AG09309 (cell line): ENCODE measurements around the gene AGPAT3.

Experiments
- DNase-seq: peaks from one replicate; pipeline ENCODE4 v3.0.0-alpha.2; 2010; ENCODE audit warnings: low read depth
- H3K4me3 ChIP-seq: 2 replicates; pipeline ENCODE4 v1.5.1; 2011; ENCODE audit warnings: mild to moderate bottlenecking, low read depth, low read length, moderate library complexity; ENCODE audit not compliant: control insufficient read depth
- TF ChIP-seq, protein P1 (sequence below): IDR thresholded peaks from 2 replicates; pipeline ENCODE4 v1.5.1; 2011; ENCODE audit warnings: mild to moderate bottlenecking, low read depth, low read length, inconsistent platforms; ENCODE audit not compliant: insufficient read depth, control insufficient read depth; ENCODE audit errors: missing control alignments

AGPAT3 gene

DNA sequence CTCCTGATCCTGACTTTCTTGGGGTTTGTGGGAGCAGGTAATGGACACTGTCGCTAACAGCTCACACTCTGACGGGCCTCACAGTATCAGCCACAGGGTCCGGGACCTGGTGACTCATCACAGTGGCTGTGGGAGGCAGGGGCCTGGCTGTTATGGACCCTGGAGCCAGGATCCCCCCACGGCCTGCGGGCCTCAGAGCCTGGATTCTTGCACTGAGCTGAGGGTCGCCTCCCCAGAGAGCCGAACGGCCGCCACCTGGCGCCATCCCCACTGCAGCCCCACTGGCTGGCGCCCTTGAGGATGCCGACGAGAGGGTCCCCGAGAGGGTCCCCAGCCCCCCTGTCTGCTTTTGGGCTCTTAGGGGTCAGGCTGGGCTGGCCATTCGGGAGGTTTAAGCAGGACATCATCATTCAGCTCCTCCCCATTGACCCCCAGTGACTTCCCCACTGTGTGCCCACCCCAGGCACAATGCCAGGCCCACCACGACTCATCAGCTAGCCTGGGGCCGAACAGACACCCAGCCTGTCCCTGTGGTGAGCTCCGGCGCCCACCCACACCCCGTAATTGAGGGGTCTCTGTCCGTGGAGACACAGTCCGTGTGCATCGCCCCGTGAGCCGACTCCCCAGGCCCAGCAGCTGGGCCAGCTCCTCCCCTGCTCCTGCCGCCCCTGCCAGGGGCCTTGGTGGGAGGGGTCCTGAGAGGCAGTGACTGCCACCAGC is 116.3 kb downstream of the AGPAT3 start:
- TF ChIP-seq, protein P1, sequence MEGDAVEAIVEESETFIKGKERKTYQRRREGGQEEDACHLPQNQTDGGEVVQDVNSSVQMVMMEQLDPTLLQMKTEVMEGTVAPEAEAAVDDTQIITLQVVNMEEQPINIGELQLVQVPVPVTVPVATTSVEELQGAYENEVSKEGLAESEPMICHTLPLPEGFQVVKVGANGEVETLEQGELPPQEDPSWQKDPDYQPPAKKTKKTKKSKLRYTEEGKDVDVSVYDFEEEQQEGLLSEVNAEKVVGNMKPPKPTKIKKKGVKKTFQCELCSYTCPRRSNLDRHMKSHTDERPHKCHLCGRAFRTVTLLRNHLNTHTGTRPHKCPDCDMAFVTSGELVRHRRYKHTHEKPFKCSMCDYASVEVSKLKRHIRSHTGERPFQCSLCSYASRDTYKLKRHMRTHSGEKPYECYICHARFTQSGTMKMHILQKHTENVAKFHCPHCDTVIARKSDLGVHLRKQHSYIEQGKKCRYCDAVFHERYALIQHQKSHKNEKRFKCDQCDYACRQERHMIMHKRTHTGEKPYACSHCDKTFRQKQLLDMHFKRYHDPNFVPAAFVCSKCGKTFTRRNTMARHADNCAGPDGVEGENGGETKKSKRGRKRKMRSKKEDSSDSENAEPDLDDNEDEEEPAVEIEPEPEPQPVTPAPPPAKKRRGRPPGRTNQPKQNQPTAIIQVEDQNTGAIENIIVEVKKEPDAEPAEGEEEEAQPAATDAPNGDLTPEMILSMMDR, result no peak
- H3K4me3 ChIP-seq, result no peak overlapping the region
- DNase-seq, result no peak

DNA sequence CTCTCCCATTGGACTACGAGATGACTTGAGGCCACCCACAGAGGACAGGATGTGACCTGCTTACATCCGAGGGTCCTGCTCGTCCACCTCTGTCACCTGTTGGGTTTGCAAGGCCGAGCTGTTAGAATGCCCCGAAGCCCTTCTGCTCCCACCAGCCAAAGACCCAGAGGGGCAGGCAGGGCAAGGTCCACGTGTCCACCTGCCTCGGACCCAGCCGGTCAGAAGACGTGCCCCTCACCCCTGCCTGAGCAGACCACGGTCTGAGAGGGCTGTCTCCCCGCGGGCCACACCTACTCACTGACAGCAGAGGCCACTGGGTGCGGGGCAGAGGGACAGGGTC is 116.8 kb downstream of the AGPAT3 start:
- TF ChIP-seq, protein P1, result no peak

DNA sequence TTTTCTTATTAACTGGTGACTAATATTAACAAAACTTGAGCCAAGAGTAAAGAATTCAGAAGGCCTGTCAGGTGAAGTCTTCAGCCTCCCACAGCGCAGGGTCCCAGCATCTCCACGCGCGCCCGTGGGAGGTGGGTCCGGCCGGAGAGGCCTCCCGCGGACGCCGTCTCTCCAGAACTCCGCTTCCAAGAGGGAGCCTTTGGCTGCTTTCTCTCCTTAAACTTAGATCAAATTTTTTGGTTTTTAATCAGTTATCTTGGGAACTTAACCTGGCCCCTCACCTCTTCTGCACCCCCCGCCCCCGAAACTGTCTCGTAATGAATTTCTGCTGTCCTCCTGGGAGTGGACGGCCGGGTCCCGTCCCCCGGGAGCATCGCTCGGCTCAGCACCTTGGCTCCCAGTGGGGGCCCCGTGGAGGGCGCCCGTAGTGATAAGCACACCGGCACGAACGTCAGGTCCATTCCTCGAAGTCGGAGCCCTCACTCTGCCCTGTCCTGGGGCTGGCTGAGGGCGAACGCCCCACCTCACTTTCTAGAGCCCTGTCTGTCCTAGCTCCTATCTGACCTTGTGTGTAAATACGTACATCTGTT is 117.6 kb downstream of the AGPAT3 start:
- no peak overlapping the region for H3K4me3 ChIP-seq
- TF ChIP-seq, protein P1, result no peak
- DNase-seq, result no peak

More for the DNA sequence above, 116.8 kb downstream of the AGPAT3 start:
- DNase-seq, result no peak
- H3K4me3 ChIP-seq, result no peak overlapping the region

DNA sequence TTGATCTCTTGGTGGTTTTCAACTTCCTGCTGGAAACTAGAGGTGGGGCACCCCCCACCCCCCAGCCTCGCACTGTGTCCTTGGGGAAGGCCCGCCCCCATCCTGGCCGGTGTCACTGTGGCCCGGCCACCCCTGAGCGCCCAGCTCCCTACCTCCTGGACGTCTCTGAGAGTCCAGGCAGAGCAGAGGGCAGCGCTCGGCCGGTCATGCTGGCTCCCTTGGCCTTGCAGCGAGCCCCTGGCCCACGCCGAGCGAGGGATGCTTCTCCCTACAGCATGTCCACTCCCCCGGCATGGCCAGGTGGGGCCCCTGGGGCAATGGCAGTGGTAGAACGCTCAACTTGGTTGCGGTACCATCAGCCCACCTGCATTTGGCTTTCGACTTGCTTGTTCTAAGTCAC is 118.4 kb downstream of the AGPAT3 start:
- TF ChIP-seq, protein P1, result no peak
- H3K4me3 ChIP-seq, result no peak overlapping the region
- DNase-seq, result no peak

DNA sequence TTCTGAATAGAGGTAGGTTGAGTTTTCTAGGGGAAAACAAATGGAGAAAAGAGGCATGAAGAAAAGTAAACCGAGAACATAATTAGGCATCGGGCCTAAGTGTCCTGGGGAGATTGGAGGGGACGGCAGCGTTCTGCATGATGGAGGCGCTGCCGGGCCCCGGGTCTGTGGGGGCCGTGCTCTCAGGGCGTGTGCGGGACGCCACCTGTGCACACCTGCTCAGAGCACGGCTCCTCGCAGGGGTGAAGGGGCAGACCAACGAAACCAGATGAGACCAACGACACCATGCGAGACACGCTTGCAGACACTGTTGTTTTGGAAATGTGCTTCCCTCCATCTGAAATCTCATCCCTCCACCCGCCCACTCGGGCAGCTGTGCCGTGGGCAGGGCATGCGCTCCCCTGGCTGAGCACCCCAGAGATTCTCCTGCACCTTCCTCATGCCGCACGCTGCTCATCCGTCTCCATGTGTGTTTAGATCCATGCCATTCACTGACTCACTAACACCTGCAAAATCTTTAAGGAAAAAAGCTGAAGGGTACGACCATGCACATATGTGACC is 118.9 kb downstream of the AGPAT3 start:
- TF ChIP-seq, protein P1, result no peak
- H3K4me3 ChIP-seq, result no peak overlapping the region
- no peak for DNase-seq

DNA sequence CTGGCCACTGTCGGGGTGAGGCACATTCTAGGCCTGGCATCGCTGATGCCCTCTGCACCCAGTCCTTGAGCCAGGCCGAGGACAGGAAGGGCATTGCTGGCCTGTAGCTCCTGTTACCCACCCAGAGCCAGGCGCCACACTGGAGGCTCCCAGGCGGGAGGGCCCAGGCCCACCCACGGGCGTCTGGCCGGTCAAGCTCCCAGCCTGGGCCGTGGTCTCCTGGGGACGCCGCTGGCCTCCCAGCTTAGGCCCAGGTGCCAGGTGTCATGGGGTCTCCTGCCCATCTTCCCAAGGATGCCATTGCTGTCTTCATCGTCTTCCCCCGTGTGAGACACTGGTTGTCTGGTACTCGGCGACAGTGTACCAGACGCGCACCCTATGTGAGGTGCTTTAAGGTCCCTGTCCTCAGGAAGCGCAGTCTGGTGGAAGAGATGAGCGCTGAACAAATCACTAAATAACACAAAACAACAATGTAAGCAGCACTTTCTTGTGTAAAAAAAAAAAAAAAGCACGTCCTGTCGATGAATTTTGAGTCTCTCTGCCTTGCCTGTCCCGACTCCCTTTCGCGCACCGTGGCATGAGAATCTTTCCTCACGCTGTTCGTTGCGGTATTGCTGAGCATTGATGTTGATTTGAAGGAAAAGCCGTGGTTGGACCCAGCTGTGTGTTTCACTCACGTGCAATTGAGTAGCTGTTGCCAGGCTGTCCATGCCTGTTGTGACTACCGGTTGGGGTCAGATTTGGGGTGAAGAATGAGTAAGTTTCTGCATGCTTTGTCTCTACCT is 120.1 kb downstream of the AGPAT3 start:
- TF ChIP-seq, protein P1, result no peak
- no peak for DNase-seq
- H3K4me3 ChIP-seq, result no peak overlapping the region
